Kidney epithelial cell (primary cell): ENCODE results near the gene MYD88. TPM values are rescaled to one million over a fixed set of nuclear protein-coding genes. Genes with fewer than 3 reads are reported as not detected.

Experiments used
- DNase-seq: peaks from one replicate; pipeline ENCODE4 v3.0.0-alpha.2; 2010; ENCODE audit warnings: low read depth
- H3K27me3 ChIP-seq: 2 replicates; pipeline ENCODE4 v1.6.0; 2011; ENCODE audit warnings: low read length; ENCODE audit not compliant: control insufficient read depth, insufficient read depth
- H3K36me3 ChIP-seq: 2 replicates; pipeline ENCODE4 v1.5.1; 2011; ENCODE audit warnings: low read length; ENCODE audit not compliant: control insufficient read depth, insufficient read depth
- H3K4me3 ChIP-seq: 2 replicates; pipeline ENCODE4 v1.5.1; 2011; ENCODE audit warnings: low read depth, mild to moderate bottlenecking, control low read depth, low read length
- total RNA-seq: library from RNA; depleted of rRNA; stranded (reverse); fragments of >200 nt; gene quantifications from 2 replicates; pipeline ENCODE4 v1.2.3, GENCODE V29; 2015
- TF ChIP-seq, protein P1 (sequence below): IDR thresholded peaks from 2 replicates; pipeline ENCODE4 v1.5.1; 2011; ENCODE audit warnings: mild to moderate bottlenecking, moderate library complexity, low read length, control low read depth, inconsistent platforms; ENCODE audit not compliant: insufficient read depth, poor library complexity, severe bottlenecking

MYD88 gene
- total RNA-seq, 1 donor from 2014 or later, result 36.5 TPM

DNA sequence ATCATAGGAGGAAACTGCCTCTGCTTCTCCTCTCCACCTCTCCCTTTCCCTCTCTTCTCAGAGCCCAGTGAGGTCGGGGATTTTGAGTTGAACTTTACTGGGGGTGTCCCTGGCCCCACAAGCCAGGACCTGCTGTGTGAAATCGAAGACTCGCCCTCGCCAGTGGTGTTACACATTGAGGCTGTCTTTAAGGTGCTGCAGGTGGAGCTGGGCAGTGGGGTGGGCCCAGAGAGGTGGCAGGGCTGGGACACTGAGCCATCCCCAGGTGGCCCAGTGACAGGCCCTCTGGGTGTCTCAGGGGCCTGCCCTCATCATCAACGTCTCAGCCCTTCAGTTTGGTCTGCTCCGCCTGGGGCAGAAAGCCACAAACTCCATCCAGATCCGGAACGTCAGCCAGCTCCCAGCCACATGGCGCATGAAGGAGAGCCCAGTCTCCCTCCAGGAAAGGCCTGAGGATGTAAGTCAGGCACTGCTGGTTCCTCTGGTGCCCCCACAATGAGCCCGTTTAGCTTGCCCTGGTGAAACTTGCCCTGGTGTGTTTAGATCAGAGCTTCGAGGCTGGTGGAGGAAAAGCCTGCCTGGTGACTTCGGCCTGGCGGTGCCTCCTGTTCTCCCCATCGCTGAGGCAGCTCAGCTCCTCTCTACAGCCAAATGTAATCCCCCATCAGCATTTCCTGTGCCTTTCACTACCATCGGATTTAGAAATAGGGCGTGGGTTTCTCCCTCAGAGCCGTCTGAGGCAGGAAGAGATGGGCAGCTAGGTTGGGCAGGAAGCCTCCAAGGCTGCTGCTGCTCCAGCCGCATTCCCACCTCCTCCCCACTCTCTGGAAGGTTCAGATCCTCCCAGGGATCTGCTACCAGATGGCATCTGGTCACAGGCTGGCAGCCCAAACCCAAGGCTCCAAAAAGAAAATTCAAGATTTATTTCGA lies 40.8 kb upstream of the MYD88 start:
- H3K36me3 ChIP-seq, result no peaks in the 10 kb centered on the region
- H3K4me3 ChIP-seq, result no peak overlapping the region
- DNase-seq, result no peak
- TF ChIP-seq, protein P1, sequence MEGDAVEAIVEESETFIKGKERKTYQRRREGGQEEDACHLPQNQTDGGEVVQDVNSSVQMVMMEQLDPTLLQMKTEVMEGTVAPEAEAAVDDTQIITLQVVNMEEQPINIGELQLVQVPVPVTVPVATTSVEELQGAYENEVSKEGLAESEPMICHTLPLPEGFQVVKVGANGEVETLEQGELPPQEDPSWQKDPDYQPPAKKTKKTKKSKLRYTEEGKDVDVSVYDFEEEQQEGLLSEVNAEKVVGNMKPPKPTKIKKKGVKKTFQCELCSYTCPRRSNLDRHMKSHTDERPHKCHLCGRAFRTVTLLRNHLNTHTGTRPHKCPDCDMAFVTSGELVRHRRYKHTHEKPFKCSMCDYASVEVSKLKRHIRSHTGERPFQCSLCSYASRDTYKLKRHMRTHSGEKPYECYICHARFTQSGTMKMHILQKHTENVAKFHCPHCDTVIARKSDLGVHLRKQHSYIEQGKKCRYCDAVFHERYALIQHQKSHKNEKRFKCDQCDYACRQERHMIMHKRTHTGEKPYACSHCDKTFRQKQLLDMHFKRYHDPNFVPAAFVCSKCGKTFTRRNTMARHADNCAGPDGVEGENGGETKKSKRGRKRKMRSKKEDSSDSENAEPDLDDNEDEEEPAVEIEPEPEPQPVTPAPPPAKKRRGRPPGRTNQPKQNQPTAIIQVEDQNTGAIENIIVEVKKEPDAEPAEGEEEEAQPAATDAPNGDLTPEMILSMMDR, result no peak
- peaks cover 8% of the 10 kb centered on the region for H3K27me3 ChIP-seq

DNA sequence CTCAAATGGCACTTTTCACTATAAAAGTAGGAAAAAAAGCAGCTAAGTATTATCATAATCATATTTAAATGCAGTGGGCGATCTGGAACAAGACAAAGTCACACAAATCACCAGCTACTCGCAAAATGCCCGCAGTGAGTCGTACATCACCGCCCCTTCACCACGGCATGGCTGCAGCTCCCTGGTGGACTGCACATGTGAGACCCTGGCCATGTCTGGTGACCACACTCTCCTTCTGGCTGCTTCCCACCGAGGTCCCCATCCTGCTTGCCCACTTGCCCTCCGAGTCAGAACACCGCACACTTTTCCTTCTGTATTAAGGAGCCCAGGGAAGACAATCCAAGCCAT lies 40.1 kb upstream of the MYD88 start:
- no peaks in the 10 kb centered on the region for H3K36me3 ChIP-seq

DNA sequence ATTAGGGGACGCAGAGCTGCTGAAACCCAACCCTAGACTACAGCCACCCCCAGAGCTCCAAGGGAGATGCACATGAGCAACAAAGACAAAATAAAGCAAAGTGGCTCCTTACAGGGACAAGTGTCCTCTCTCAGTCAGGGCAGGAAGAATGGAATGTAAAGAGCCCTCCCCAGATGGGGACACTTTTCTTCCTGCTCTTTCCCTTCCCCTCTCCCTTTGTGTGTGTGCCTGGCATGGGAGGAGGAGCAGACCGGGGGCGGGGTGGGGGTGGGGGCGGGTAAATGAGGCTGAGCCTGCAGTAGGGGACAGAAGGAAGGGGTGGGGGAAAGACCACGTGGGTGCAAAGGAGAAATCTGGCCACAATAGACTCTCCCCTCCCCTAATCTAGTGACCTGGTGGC lies 38.9 kb upstream of the MYD88 start:
- Histone ChIP-seq H3K36me3 (no peaks in the 10 kb centered on the region), H3K27me3 (peaks cover 4% of the 10 kb centered on the region), H3K4me3 (no peak overlapping the region)
- DNase-seq, result no peak
- TF ChIP-seq, protein P1, result no peak

More for the DNA sequence above, 40.1 kb upstream of the MYD88 start:
- TF ChIP-seq, protein P1, result no peak
- DNase-seq, result no peak
- Histone ChIP-seq H3K4me3 (no peak overlapping the region), H3K27me3 (peaks cover 6% of the 10 kb centered on the region)

DNA sequence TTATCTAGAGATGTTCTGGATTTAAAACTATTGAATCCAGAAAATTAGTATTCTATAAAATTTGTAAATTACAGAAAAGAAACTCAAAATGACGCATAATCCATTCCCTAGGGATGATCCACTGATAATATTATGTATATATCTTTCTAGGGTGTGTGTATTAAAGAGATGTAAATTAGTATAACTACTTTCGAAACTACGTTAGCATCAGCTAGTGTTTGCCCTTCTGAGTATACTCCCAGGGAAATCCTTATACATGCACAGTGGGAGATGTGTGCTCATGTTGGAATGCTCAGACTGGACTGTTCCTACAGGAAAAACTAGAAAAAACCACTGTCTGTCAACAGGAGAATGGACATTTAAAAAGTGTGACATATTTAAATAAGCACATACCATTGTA lies 38.0 kb upstream of the MYD88 start:
- DNase-seq, result no peak
- peaks cover 4% of the 10 kb centered on the region for H3K27me3 ChIP-seq

DNA sequence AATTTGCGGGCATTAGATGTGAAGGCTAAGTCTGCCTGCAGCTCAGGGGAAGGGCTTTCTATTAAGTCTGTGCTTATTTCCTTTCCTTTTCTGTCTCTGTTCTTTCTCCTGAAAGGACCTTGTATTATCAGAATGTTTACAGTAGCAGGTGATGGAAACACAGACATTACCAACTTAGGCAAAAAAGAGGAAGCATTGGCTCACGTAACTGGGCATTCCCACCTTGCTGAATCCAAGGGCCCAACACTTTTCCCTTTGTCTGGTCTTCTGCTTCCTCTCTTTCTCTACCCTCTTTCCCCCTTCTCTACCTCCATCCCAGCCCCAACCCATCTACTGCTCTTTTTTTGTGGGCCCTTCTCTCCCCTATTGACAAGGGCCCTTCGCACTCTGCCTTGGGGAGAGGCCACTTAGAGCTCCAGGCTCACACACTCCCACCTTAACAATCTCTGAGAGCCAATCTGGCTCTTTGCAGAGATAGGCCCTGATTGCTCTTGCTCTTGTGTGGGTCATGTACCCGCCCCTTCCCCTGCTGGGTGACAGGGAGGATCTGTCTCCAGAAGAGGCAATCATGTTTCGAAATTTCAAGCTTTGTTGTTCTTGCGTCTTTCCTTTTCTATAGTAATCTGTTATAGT lies 36.5 kb upstream of the MYD88 start:
- no peak for DNase-seq
- Histone ChIP-seq H3K27me3 (peaks cover 4% of the 10 kb centered on the region), H3K36me3 (no peaks in the 10 kb centered on the region)

More for the DNA sequence above, 38.0 kb upstream of the MYD88 start:
- no peak overlapping the region for H3K4me3 ChIP-seq
- TF ChIP-seq, protein P1, result no peak
- H3K36me3 ChIP-seq, result no peaks in the 10 kb centered on the region

More for the DNA sequence above, 36.5 kb upstream of the MYD88 start:
- TF ChIP-seq, protein P1, result no peak
- H3K4me3 ChIP-seq, result no peak overlapping the region
